ENCODE measurements around the gene EIF4B. TPM values are rescaled to one million over a fixed set of nuclear protein-coding genes. Genes with fewer than 3 reads are reported as not detected.
A peak's percentile ranks its signal among the peaks of the same experiment; 100 is the strongest.

EIF4B gene
- total RNA-seq, 1 donor from 2014 or later: 546 TPM

DNA sequence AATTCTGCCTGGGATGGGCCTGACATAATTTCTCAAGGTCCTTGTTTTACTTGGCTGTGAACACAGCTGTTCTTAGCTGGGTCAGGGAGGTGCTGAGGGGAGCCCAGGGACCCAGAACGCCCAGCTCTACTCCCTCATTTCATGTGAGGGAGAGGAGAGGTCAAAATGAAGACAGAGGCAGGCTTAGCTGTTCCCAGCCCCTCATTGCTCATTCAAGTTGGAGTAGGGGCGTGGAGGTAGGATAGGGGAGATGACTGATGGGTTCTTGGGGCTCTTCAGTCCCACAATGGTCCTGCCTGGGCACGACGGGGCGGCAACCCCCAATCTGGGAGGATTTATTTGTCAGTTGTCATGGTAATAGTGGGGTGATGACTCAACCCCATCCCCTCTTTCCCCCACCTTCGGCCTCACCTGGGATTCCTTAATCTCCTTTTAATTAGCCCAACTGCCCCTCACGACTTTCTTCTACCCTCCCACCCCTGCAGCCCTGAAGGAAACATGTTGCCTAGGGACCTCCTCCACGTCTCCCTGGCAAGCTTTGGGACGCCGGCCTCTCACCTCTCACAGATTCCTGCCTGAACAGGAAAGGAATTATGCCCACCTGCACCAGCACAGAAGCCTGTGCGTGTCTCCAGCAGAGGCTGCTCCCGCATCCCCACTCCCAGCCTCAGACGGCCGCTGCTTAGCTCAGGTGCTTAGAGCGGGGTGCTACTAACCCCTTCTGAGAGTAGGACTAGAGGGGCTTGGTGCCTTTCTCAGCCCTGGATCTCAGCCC, 62.7 kb downstream of the EIF4B start:
- no peak for DNase-seq (ENCODE audit: low spot score)

DNA sequence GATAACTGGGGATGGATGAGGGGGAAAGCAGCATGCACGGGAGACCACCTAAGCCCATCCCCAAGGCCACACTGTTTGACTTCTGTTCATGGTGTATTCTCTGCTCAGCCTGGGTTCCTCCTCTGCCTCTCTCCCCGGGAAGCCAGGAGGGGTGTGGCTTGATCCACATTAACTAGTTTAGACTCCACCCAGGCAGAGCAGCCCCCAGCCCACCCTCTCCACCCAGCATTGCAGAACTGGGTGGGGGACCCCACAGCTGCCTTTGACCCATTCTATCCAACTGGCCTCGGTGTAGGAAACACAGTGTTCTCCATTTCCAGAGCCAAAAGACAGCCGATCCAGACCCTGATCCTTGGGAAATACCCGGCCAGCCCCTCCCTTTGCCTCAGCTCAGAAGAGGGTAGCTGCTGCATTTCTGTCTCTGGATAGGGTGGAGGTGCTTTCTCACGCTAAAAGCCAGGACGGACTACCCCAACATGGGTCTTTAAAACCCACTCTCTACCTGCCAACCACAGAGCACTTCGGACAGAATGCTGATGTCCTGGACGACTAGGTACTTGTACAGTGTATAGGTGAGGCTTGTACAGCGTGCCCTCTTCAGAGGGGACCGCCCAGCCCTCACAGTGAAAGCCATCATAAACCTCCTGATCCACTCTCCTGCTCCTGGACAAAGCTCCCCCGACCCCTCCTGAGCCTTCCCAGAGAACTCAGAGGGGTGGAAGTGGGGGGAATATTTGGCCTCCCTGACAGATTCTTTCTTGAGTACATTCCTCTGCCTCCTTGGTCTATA, 63.6 kb downstream of the EIF4B start:
- no peak for DNase-seq (ENCODE audit: low spot score)

DNA sequence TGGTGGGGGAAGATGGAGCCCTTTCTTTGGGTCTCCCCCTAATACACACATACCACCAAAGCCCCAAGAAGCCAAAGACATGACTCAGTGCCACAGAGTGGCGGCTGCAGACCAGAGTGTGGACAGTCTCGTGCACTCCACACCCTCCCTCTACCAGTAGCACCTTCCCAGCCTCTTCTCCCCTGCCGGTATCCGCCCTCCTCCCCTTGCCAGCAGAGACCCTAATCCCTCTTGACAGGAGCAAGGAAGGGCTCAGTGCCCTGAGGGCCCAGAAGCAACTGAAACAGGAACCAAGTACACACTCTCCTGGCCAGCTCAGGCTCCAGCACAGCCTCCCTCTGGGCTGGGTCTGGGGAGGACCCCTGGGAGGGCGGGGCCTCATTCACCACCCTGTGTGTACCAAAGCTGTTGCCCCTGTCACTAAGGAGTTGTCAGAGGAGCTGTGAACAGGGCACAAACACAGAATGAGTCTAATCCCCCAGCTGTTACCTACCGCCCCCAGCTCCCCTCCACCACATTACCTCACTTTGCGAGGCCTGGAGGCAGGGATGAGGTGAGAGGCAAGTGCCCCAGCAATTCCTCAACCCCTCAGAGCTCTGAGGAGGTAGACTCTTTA, 64.7 kb downstream of the EIF4B start:
- no peak for DNase-seq (ENCODE audit: low spot score)

DNA sequence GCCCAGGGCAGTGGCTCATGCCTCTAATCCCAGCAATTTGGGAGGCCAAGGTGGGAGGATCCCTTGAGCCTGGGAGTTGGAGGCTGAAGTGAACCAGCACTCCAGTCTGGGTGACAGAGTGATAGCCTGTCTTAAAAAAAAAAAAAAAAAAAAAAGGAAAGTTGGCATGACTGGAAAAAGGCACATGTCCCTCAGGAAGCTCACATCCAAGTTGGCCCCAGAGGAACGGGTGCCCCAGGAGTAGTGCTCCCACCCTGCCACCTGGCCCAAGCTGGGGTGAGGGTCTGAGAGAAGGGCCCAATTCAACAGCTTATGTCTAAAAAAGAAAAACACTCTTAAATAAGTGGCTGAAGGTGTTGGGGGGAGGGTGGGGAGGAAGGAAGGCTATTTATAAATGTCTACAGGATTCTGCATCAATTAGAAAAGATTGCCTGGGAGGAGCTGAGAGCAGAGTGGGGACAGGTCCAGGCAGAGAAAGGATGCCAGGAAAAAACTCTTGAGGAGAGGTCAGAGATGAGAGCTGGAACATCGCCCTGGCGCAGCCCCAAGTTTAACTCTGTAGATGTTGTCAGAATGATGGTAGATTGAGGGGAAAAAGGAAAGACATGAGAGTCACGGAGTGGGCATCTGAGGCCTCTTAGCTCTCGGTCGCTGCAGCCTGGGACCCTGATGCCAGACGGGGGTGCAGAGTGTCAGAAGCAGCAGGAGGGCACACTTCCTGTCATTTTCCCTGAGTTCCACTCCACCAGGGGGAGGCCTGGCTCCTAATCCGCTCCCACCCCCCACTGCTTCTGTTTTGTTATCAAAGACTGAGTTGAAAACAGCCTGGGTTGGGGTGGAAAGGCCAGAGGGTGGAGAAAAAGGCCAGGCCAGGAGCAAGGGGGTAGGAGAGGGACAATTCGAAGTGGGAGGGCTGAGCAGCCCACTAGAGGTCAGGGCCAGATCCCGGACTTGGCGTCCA, 65.6 kb downstream of the EIF4B start:
- no peak for DNase-seq (ENCODE audit: low spot score)

DNA sequence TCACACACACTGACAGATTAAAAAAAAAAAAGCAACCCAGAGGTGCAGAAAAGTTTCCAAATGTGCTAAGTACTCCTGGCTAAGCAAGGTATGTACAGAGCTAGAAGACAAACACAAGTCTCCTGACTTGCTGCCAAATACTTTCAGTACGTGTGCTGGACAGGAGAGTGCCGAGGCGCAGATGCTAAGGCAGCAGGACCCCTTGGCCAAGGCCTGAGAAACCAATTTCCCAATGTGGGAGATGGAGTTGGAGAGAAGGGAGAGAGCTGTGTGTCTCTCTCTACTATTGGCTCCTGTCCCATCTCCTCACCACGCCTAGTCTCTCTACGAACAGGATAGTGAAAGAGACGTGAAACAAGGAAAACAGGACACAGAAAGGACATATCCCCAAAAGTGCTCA, 67.6 kb downstream of the EIF4B start:
- DNase-seq (ENCODE audit: low spot score): no peak

DNA sequence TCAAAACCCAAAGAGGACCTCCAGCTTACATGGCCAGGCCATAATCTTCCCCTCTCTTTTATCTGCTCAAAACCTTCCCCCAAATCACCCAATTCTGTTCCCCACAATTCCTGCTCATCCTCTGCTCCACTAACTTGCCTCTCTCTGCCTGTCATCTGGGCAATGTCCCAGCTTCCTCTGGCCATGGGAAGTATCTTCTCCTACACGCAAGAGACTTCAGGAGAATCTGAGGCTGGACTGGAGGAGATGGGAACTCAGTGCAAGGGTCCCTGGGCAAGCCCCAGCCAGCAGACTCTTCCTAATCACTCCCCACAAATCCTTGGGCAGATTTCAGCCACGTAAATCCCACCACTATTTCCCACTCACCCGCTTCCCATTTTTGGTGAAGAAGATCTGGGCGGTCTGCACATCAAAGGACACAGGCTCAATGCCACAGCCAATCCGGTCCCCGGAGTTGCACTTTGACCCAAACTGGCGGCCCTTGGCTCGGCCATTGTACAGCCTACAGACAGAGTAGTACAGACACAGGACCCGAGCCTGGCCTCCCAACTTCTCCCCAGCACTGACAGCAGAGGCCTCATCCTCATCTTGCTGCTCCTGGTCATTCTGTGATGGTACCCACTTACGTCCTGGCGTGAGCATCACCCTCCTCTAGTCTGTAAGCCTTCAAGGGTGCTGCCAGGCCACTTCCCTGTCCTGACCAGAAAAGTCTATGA, 68.2 kb downstream of the EIF4B start:
- no peak for DNase-seq (ENCODE audit: low spot score)

DNA sequence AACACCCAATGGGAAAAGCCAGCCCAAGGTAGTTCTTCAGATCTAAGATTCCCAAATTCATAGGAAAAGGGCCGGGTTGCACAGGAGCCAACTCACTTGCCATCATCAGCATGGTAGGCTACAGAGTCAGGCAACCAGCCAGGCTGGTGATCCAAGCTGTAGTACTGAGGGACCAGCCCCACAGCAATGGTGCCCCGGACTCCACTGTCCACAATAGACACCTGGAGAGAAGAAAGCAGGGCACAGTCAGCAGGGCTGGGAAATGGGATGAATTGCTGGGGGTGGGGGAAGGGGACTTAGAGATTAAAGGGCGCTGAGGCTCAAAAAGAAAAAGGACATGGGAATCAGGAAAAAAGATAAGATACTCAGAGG, 68.7 kb downstream of the EIF4B start:
- DNase-seq (ENCODE audit: low spot score): no peak

DNA sequence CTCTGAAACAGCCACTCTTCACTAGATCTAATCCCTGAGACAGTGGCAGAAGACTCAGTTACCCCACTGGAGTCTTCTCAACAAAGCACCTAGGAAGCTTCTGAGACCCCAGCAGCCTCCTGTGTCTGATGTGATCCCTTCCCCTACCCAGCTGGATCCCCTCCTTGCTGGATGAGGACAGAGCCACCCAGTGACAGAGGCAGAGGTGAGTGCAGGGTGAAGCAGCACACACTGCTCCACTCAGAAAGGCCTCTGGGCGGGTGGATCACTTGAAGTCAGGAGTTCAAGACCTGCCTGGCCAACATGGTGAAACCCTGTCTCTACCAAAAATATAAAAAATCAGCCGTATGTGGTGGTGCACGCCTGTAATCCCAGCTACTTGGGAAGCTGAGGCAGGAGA, 70.2 kb downstream of the EIF4B start:
- DNase-seq (ENCODE audit: low spot score): no peak

DNA sequence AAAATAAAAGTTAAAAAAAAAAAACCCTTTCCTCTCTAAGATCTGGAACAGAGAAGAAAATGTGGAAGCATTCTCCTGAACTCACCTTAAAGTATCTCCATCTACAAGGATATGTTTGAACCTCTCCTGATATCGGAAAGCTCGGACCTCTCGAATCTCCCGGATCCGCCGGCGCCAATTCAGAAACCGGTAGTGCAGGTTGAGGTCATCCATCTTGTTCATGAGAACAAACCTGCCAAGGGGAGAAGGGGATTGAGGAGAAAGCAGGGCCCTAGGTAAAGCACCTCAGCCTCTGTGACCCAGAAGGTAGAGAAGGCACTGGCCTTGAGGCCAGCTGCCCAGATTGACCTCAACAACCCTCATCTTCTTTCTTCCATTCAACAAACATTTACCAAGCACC, 70.8 kb downstream of the EIF4B start:
- no peak for DNase-seq (ENCODE audit: low spot score)

DNA sequence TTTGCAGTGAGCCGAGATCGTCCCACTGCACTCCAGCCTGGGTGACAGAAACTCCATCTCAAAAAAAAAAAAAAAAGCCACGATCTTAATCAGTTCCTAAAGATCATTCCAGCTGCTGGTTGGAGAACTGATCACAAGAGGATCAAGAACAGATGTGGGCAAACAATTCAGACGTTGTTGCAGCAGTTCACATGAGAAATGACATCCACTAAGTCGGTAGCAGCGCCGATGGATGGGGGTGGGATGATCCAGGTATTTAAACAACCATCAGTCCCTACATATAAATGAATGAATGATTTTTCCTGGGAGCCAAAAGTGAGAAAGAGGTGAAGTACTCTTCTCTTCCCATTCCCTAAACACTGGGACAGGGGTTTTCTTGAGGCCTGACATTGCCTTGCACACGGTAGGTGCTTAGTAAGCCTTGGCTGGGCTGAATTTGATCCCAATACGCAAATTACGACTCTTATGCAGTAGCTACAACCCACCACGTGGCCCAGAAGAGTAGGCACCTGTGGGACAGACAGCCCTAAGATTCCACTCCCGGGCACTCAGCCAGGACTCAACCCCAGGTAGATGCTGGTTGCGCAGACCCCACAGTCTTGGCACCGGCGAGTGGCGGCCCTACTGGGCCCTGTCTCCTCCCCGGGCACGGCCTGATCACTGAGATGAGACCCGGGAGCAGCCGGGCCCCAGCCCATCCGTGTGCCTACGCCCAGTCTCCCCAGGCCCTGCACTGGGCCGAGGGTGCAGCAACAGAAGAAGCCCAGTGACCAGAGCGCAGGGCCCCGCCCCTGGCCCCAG, 72.4 kb downstream of the EIF4B start:
- DNase-seq (ENCODE audit: low spot score): no peak

DNA sequence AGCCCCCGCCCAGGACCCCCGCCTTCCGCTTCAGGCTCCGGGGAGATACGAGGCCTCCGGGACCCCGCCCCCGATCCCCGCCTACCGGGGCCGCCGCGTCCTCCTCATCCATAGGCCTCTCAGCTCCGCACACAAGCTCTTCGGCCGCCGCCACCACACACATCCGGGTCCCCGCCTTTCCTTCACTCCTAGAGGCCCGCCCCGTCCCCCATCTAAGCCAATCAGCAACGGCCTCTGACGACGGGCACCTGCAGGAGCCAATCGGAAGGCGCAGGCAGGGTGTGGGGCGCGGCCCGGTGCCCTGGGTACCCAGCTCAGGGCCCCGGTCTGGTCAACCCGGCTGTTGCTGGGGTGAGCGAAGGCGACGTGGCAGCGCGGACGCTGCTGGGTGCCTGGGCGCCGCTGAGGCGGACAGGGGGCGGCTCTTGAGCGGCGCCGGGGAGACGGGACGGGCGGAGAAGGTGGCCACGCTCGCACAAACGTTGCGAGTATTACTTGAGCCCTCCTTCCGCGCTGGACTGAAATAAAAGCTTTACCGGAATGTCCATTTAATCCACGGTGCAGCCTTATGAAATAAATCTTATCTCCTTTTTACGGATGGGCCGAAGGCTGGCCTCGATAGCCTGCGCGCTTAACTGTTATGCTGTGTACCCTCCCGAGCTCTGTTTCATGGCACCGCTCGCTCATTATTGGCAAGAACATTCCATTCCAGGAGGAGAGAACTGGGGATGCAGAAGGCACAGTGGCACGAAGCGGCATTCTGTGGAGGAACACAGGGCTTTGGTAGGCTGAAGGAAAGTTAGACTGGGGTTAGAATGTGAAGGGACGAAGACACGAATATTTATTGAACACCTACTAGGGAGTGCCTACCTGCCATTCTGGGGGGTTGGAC, 73.2 kb downstream of the EIF4B start, which contains the start of gene SPRYD3:
TSS of gene SPRYD3 (minus strand) at position 165 of the 892 bp plus-strand sequence. CDS start at position 108, 57 bp downstream.
- DNase-seq (ENCODE audit: low spot score): peak; percentile 97

DNA sequence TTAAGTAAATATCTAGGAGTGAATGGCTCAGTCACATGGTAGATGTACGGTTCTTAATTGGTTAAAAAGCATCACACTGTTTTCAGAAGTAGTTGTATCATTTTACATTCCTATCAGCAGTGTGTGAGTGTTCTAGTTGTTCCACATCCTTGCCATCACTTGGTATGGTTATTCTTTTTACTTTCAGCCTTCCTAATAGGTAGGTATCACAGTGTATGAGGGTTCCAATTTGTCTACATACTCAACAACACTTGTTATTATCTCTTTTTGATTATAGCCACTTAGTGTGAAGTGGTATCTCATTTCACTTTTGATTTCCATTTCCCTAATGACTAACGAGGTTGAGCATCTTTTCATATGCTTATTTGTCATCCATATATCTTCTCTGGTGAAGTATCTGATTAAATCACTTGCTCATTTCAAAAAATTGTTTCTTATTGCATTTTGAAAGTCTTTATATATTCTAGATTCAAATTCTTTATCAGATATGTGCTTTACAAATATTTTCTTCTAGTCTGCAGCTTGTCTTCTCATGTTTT, 76.5 kb downstream of the EIF4B start:
- no peak for DNase-seq (ENCODE audit: low spot score)

DNA sequence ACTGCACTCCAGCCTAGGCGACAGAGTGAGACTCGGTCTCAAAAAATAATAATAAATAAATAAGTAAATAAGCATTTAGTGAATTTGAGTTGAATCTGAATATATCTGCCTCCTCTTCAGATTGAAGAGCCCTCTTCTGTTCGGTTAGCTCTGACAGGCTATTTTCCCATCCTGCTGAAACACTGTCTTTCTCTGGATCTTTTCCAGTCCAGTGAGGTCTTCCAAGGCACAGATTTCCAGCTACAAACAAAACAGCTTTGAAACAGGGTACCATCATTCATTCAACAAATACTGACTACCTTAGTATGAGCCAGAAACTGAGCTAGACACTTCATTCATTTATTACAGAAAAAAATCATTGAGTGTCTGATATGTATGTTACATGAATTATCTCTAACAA, 80.1 kb downstream of the EIF4B start:
- no peak for DNase-seq (ENCODE audit: low spot score)

DNA sequence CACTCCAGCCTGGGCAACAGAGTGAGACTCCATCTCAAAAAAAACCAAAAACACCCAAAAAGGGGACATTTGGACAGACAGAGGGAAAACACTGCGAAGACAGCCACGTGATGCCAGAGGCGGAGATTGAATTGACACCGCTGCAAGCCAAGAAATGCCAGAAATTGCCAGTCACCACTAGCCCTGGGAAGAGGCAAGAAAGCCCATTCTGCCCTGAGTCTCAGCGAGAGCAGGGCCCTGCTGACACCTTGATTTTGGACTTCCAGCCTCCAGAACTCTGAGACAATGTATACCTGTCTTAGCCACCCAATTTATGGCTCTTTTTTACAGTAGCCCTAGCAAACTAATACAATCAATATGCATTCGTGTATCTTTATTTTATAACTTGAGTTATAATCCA, 83.8 kb downstream of the EIF4B start:
- DNase-seq (ENCODE audit: low spot score): no peak

DNA sequence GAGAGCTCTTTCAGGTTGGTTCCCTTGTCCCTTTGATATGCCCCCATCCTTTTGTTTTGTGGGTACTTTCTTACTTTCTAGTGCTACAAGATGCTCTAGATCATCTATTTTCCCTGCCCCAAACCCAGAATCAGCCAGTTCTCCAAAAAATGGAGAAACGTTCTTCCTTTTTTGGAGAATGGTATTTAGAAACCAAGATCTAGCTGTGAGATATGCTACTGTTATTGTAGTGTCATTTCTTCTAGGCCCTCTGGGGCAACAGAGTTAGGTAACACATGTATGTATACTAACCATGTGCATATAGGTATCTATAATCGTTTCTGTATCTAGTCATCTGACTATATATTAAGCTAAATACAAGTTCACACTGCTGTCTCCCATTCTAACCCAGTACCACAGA, 84.3 kb downstream of the EIF4B start:
- DNase-seq (ENCODE audit: low spot score): no peak

DNA sequence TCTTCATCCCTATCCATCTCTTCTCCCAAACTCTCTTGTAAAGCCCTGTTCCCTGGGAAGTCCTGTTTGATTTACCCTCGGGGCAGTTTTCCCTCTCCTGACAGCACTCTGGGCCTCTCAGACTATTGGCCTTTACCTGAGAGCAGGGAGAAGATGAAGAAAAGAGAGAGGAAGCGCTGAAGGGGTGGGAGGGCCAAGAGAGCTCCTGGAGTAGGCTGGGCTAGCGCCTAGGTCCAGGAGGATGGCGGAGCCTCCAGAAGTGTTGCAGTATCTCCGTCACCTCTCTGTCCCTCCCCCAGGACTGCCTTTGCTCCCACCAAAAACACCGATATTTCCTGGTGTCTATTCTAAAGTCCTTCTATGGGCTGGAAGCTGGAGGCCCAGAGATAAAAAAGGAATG, 85.5 kb downstream of the EIF4B start:
- DNase-seq (ENCODE audit: low spot score): no peak

Data from mucosa of gallbladder (tissue), 1 donor.